HepG2 (cell line): ENCODE results near the gene RPL26. TPM values are rescaled to one million over a fixed set of nuclear protein-coding genes. Genes with fewer than 3 reads are reported as not detected.

Experiments
- ARNTL ChIP-seq: sonication (generic); formaldehyde crosslinking; IDR thresholded peaks from 2 replicates; pipeline ENCODE4 v1.4.0; 2020; ENCODE audit warnings: mild to moderate bottlenecking, missing genetic modification reagents
- ERF ChIP-seq: IDR thresholded peaks from 2 replicates; pipeline ENCODE4 v1.6.1; 2018; ENCODE audit warnings: missing biosample characterization, missing genetic modification reagents
- FOXA3 ChIP-seq: IDR thresholded peaks from 2 replicates; pipeline ENCODE4 v1.6.1; 2016; ENCODE audit warnings: missing genetic modification reagents, missing compliant biosample characterization
- MXI1 ChIP-seq: IDR thresholded peaks from 3 replicates; pipeline ENCODE4 v1.6.1; 2012; ENCODE audit warnings: low read depth, low read length, inconsistent platforms, borderline replicate concordance
- RARG ChIP-seq: sonication (generic); formaldehyde crosslinking; IDR thresholded peaks from 2 replicates; pipeline ENCODE4 v1.4.0; 2020; ENCODE audit warnings: low read depth, mild to moderate bottlenecking, missing genetic modification reagents
- RBAK ChIP-seq: sonication (generic); formaldehyde crosslinking; IDR thresholded peaks from 2 replicates; pipeline ENCODE4 v1.5.1; 2020; ENCODE audit warnings: mild to moderate bottlenecking, missing genetic modification reagents
- SKIL ChIP-seq: sonication (generic); formaldehyde crosslinking; IDR thresholded peaks from 2 replicates; pipeline ENCODE4 v1.8.0; 2022; ENCODE audit warnings: missing genetic modification reagents, mild to moderate bottlenecking, moderate library complexity, borderline replicate concordance
- SP1 ChIP-seq, 2 experiments: fragments of 450-650 bp in 1 of 2; sonication (generic) in 1 of 2; formaldehyde crosslinking in 1 of 2; IDR thresholded peaks; 2 replicates each; pipeline versions ENCODE4 v1.4.0 to v1.6.1; 2016 to 2020; ENCODE audit warnings: missing genetic modification reagents in 1 of 2
- TRAFD1 ChIP-seq: sonication (generic); formaldehyde crosslinking; IDR thresholded peaks from 2 replicates; pipeline ENCODE4 v1.5.1; 2020; ENCODE audit warnings: missing genetic modification reagents, mild to moderate bottlenecking, borderline replicate concordance
- UBTF ChIP-seq: sonication (generic); formaldehyde crosslinking; IDR thresholded peaks from 2 replicates; pipeline ENCODE4 v1.4.0; 2020; ENCODE audit warnings: mild to moderate bottlenecking, missing genetic modification reagents
- ZMYM2 ChIP-seq: sonication (generic); formaldehyde crosslinking; IDR thresholded peaks from 2 replicates; pipeline ENCODE4 v1.8.0; 2022; ENCODE audit warnings: mild to moderate bottlenecking, missing genetic modification reagents
- ZMYM4 ChIP-seq: sonication (generic); formaldehyde crosslinking; IDR thresholded peaks from 2 replicates; pipeline ENCODE4 v1.8.1; 2023; ENCODE audit warnings: mild to moderate bottlenecking, missing genetic modification reagents
- ZNF12 ChIP-seq: sonication (generic); formaldehyde crosslinking; IDR thresholded peaks from 2 replicates; pipeline ENCODE4 v1.5.0; 2020; ENCODE audit warnings: missing genetic modification reagents
- ZNF3 ChIP-seq: IDR thresholded peaks from 2 replicates; pipeline ENCODE4 v1.7.0; 2017; ENCODE audit warnings: inconsistent platforms
- ZNF33A ChIP-seq: sonication (generic); formaldehyde crosslinking; IDR thresholded peaks from 2 replicates; pipeline ENCODE4 v1.5.1; 2020; ENCODE audit warnings: missing genetic modification reagents, mild to moderate bottlenecking, moderate library complexity, borderline replicate concordance
- ZNF567 ChIP-seq: sonication (generic); formaldehyde crosslinking; IDR thresholded peaks from 2 replicates; pipeline ENCODE4 v1.8.1; 2023; ENCODE audit warnings: mild to moderate bottlenecking, missing genetic modification reagents, borderline replicate concordance
- ZNF570 ChIP-seq: sonication (generic); formaldehyde crosslinking; IDR thresholded peaks from 2 replicates; pipeline ENCODE4 v1.4.0; 2020; ENCODE audit warnings: mild to moderate bottlenecking, missing genetic modification reagents, borderline replicate concordance
- ZSCAN29 ChIP-seq: sonication (generic); formaldehyde crosslinking; conservative IDR thresholded peaks from 2 replicates; pipeline ENCODE4 v1.4.0; 2020; ENCODE audit warnings: mild to moderate bottlenecking, missing genetic modification reagents
- ZUFSP ChIP-seq: sonication (generic); formaldehyde crosslinking; IDR thresholded peaks from 2 replicates; pipeline ENCODE4 v1.9.0; 2021; ENCODE audit warnings: missing genetic modification reagents, mild to moderate bottlenecking, borderline replicate concordance
- polyA plus RNA-seq, 8 experiments: library from polyadenylated mRNA; depleted of rRNA in 3 of 8; stranded (reverse) in 7 of 8; unstranded in 1 of 8; fragments of >200 nt; fragmentation: Illumina TruSeq in 4 of 8; extraction: Trizol in 4 of 8; gene quantifications; 2 replicates each; pipeline versions ENCODE4 v1.2.1 to v1.2.3, GENCODE V29; 2011 to 2016; ENCODE audit warnings: low read depth in 4 of 8, missing spikeins in 1 of 8, mixed read lengths in 1 of 8; ENCODE audit not compliant: insufficient read depth in 1 of 8
- total RNA-seq, 5 experiments: library from RNA; depleted of rRNA; stranded (reverse); fragments of >200 nt; fragmentation: Illumina TruSeq; extraction: Trizol; gene quantifications; 2 replicates each; pipeline ENCODE4 v1.2.3, GENCODE V29; 2016; ENCODE audit warnings: low read depth in 1 of 5
- TF ChIP-seq, protein P1 (sequence below): sonication (generic); formaldehyde crosslinking; conservative IDR thresholded peaks from 2 replicates; pipeline ENCODE4 v1.8.0; 2022; ENCODE audit warnings: mild to moderate bottlenecking, moderate library complexity, missing genetic modification reagents

The RPL26 gene
- total and polyA plus RNA-seq, 2 of the 13 experiments (the other 11 are each of a cell fraction or from before 2014, with no cell fraction given) = 2,817 to 3,529 TPM

DNA sequence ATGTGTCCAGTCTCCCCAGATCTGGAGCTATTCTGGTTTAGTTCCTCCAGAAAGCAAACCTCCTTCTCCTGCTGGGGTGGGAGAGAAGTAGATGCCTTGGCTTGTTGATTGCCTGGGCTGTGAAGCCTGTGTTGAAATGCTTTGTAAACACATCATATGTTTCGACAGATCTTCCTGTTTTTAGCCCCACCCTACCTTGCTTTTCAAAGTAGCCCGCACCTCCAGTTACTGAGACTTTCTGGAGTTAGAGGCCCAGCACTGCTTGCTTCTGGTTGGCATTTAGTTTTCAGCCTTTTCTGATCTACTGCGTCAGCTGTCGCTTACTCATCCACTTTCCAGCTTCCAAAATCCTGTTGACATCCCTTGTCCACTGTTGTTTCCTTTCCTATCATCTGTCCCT, 34.8 kb upstream of the RPL26 start (continued):
- TF ChIP-seq, protein P1, sequence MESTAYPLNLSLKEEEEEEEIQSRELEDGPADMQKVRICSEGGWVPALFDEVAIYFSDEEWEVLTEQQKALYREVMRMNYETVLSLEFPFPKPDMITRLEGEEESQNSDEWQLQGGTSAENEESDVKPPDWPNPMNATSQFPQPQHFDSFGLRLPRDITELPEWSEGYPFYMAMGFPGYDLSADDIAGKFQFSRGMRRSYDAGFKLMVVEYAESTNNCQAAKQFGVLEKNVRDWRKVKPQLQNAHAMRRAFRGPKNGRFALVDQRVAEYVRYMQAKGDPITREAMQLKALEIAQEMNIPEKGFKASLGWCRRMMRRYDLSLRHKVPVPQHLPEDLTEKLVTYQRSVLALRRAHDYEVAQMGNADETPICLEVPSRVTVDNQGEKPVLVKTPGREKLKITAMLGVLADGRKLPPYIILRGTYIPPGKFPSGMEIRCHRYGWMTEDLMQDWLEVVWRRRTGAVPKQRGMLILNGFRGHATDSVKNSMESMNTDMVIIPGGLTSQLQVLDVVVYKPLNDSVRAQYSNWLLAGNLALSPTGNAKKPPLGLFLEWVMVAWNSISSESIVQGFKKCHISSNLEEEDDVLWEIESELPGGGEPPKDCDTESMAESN (CRISPR knock-in tag) = no peak
- TF ChIP-seq SKIL (no peak), ZSCAN29 (CRISPR knock-in tag) (no peak), UBTF (CRISPR knock-in tag) (no peak), ERF (0 out of 2 replicates have a peak, but pooled peaks have one; percentile 15), FOXA3 (CRISPR knock-in tag) (peak; percentile 93), ZNF12 (CRISPR knock-in tag) (0 out of 2 replicates have a peak, but pooled peaks have one; percentile 29), RBAK (no peak), ZNF570 (CRISPR knock-in tag) (no peak), ARNTL (CRISPR knock-in tag) (0 out of 2 replicates have a peak, but pooled peaks have one; percentile 25), ZMYM2 (CRISPR knock-in tag) (no peak), ZNF567 (CRISPR knock-in tag) (no peak), RARG (no peak), ZUFSP (CRISPR knock-in tag) (no peak), ZNF3 (CRISPR knock-in tag) (peak; percentile 70; the same call in 1 of the 2 replicates), ZNF33A (CRISPR knock-in tag) (no peak), SP1 (IDR thresholded peaks at IDR 0.05) (no peak), SP1 (CRISPR knock-in tag; IDR thresholded peaks at IDR 0.05) (no peak), TRAFD1 (CRISPR knock-in tag) (no peak), ZMYM4 (no peak), MXI1 (no peak)
